GM19372 (cell line): Measurements from ENCODE around the gene CD83.
A peak's percentile ranks its signal among the peaks of the same experiment; 100 is the strongest.
"Not testable (repeated sequence)": the region's sequence is repeated elsewhere in the genome, so short reads cannot be mapped to it uniquely, and the experiment has no call there.

ENCODE experiments used
- ATAC-seq: cut with Tn5 transposase; IDR thresholded peaks from one replicate; pipeline ENCODE4 v1.9.1; 2021; ENCODE audit warnings: mild to moderate bottlenecking, low read depth, moderate library complexity; ENCODE audit not compliant: unreplicated experiment

Gene CD83

GRCh38 chr6:14144678-14145113, 27.1 kb downstream of the CD83 start:
- peak; percentile 76 for ATAC-seq

GRCh38 chr6:14146506-14147096, 29.0 kb downstream of the CD83 start:
- no peak for ATAC-seq

- no peak for ATAC-seq
Observed at GRCh38 chr6:14147891-14148290, 30.3 kb downstream of the CD83 start.

GRCh38 chr6:14148471-14148870, 30.9 kb downstream of the CD83 start:
- no peak for ATAC-seq

GRCh38 chr6:14149053-14149738, 31.6 kb downstream of the CD83 start:
- no peak for ATAC-seq

GRCh38 chr6:14149739-14150130, 32.2 kb downstream of the CD83 start:
- no peak for ATAC-seq

- not testable (repeated sequence) for ATAC-seq
Observed at GRCh38 chr6:14151300-14151699, 33.7 kb downstream of the CD83 start.

GRCh38 chr6:14151773-14152172, 34.2 kb downstream of the CD83 start:
- ATAC-seq, result no peak

GRCh38 chr6:14153228-14153627, 35.7 kb downstream of the CD83 start:
- no peak for ATAC-seq

GRCh38 chr6:14159090-14159489, 41.5 kb downstream of the CD83 start:
- ATAC-seq, result no peak

GRCh38 chr6:14162826-14163225, 45.3 kb downstream of the CD83 start:
- ATAC-seq, result no peak

- ATAC-seq, result no peak
Observed at GRCh38 chr6:14165091-14165490, 47.5 kb downstream of the CD83 start.

GRCh38 chr6:14166839-14167238, 49.3 kb downstream of the CD83 start:
- no peak for ATAC-seq

GRCh38 chr6:14170128-14170527, 52.6 kb downstream of the CD83 start:
- ATAC-seq, result no peak

GRCh38 chr6:14172562-14172961, 55.0 kb downstream of the CD83 start:
- ATAC-seq, result no peak

GRCh38 chr6:14174226-14174625, 56.7 kb downstream of the CD83 start:
- ATAC-seq, result no peak

GRCh38 chr6:14174996-14175395, 57.4 kb downstream of the CD83 start:
- no peak for ATAC-seq

- ATAC-seq, result no peak
Observed at GRCh38 chr6:14176429-14176828, 58.9 kb downstream of the CD83 start.

- ATAC-seq, result no peak
Observed at GRCh38 chr6:14177413-14178082, 60.0 kb downstream of the CD83 start.

GRCh38 chr6:14178083-14178445, 60.5 kb downstream of the CD83 start:
- no peak for ATAC-seq

GRCh38 chr6:14180609-14181008, 63.0 kb downstream of the CD83 start:
- no peak for ATAC-seq

- no peak for ATAC-seq
Observed at GRCh38 chr6:14182916-14183315, 65.3 kb downstream of the CD83 start.
